ENCODE data around the gene SEL1L3. TPM values are rescaled to one million over a fixed set of nuclear protein-coding genes. Genes with fewer than 3 reads are reported as not detected.

Gene SEL1L3
- total and polyA plus RNA-seq, 4 donors: 3.3 to 13.1 (median 5.7) TPM

DNA sequence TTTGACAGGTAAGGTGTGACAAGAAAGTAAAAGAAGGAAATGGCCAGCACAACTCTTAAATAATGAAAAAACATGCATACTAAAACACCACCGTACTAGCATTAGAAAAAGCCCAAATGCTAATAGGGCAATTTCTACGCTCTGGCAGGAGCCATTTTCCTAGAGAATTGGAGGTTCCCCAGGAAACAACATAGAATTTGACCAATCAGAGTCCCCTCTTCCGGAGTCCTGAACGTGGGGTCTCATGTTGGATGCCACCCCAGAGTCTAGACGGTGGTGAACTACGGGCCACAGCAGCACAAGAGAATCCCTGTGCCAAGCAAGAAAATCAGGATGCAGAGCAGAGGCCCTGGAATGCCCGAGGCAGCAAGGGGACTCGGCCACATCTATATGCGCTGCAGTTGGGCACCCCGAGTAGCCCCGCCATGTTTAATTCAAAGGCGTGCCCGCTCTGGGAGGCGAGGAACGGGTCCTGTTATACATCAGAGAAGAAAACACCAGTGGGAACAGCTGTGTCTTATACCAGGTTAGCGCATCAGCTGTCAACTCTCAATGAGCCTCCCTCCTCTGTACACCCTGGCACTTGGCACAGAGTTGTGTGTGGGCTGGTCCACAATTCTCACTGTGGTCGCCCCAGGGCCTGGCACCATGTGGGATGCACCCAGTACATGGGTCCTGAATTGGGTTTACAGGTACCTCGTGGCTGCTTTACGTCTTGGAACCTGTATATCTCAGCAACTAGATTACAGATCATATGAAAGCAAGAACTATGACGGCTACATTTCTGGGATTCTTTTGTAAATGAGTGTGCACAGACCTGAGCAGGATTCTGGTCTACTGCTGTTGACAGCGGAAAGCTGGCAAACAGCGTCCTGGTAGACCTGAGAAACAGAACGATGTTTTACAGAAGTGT, 52.1 kb downstream of the SEL1L3 start:
- 97% methylated on average over 23 of the region's 23 CpGs for WGBS
- no peaks in the 10 kb centered on the region for H3K4me1 ChIP-seq (ENCODE audit: control insufficient read depth in 4 of 4, insufficient read depth in 4 of 4, low read length in 3 of 4)

More for the DNA sequence above, 52.1 kb downstream of the SEL1L3 start:
- no peaks in the 10 kb centered on the region for H3K36me3 ChIP-seq (ENCODE audit: control insufficient read depth in 4 of 4, insufficient read depth in 3 of 4, low read depth in 1 of 4, low read length in 3 of 4)
- H3K9ac ChIP-seq (ENCODE audit: low read depth in 1 of 2, low read length in 2 of 2): no peak overlapping the region
- no peak overlapping the region for H3K27ac ChIP-seq (ENCODE audit: low read depth in 1 of 2, low read length in 2 of 2)
- H3K27me3 ChIP-seq (ENCODE audit: control insufficient read depth in 4 of 4, insufficient read depth in 4 of 4, low read length in 3 of 4): no peaks in the 10 kb centered on the region
- DNase-seq (ENCODE audit: low spot score): no peak
- TF ChIP-seq, protein P1, sequence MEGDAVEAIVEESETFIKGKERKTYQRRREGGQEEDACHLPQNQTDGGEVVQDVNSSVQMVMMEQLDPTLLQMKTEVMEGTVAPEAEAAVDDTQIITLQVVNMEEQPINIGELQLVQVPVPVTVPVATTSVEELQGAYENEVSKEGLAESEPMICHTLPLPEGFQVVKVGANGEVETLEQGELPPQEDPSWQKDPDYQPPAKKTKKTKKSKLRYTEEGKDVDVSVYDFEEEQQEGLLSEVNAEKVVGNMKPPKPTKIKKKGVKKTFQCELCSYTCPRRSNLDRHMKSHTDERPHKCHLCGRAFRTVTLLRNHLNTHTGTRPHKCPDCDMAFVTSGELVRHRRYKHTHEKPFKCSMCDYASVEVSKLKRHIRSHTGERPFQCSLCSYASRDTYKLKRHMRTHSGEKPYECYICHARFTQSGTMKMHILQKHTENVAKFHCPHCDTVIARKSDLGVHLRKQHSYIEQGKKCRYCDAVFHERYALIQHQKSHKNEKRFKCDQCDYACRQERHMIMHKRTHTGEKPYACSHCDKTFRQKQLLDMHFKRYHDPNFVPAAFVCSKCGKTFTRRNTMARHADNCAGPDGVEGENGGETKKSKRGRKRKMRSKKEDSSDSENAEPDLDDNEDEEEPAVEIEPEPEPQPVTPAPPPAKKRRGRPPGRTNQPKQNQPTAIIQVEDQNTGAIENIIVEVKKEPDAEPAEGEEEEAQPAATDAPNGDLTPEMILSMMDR (IDR thresholded peaks at IDR 0.05; ENCODE audit: low read depth, low read length, missing input control): no peak
- no peak for TF ChIP-seq FOXA1 (IDR thresholded peaks at IDR 0.05)
- no peak for TF ChIP-seq GABPA (IDR thresholded peaks at IDR 0.05 in 1 of 2, conservative IDR thresholded peaks at IDR 0.05 in 1 of 2)
- no peak for TF ChIP-seq EGR1 (IDR thresholded peaks at IDR 0.05; ENCODE audit: low read depth in 2 of 2)
- TF ChIP-seq, protein P2, sequence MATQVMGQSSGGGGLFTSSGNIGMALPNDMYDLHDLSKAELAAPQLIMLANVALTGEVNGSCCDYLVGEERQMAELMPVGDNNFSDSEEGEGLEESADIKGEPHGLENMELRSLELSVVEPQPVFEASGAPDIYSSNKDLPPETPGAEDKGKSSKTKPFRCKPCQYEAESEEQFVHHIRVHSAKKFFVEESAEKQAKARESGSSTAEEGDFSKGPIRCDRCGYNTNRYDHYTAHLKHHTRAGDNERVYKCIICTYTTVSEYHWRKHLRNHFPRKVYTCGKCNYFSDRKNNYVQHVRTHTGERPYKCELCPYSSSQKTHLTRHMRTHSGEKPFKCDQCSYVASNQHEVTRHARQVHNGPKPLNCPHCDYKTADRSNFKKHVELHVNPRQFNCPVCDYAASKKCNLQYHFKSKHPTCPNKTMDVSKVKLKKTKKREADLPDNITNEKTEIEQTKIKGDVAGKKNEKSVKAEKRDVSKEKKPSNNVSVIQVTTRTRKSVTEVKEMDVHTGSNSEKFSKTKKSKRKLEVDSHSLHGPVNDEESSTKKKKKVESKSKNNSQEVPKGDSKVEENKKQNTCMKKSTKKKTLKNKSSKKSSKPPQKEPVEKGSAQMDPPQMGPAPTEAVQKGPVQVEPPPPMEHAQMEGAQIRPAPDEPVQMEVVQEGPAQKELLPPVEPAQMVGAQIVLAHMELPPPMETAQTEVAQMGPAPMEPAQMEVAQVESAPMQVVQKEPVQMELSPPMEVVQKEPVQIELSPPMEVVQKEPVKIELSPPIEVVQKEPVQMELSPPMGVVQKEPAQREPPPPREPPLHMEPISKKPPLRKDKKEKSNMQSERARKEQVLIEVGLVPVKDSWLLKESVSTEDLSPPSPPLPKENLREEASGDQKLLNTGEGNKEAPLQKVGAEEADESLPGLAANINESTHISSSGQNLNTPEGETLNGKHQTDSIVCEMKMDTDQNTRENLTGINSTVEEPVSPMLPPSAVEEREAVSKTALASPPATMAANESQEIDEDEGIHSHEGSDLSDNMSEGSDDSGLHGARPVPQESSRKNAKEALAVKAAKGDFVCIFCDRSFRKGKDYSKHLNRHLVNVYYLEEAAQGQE (IDR thresholded peaks at IDR 0.05): no peak
- TF ChIP-seq HNF4A (conservative IDR thresholded peaks at IDR 0.05): no peak
- TF ChIP-seq, protein P3, sequence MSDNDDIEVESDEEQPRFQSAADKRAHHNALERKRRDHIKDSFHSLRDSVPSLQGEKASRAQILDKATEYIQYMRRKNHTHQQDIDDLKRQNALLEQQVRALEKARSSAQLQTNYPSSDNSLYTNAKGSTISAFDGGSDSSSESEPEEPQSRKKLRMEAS (IDR thresholded peaks at IDR 0.05): no peak
- TF ChIP-seq FOXA2 (IDR thresholded peaks at IDR 0.05): no peak
- TF ChIP-seq HNF4G (IDR thresholded peaks at IDR 0.05): no peak
- TF ChIP-seq RAD21 (IDR thresholded peaks at IDR 0.05): no peak
- TF ChIP-seq, protein P4, sequence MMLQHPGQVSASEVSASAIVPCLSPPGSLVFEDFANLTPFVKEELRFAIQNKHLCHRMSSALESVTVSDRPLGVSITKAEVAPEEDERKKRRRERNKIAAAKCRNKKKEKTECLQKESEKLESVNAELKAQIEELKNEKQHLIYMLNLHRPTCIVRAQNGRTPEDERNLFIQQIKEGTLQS (IDR thresholded peaks at IDR 0.05): no peak
- no peak for TF ChIP-seq NR2F2 (IDR thresholded peaks at IDR 0.05)
- TF ChIP-seq JUND (IDR thresholded peaks at IDR 0.05): no peak
- no peak for TF ChIP-seq TAF1 (conservative IDR thresholded peaks at IDR 0.05)
- TF ChIP-seq, protein P5, sequence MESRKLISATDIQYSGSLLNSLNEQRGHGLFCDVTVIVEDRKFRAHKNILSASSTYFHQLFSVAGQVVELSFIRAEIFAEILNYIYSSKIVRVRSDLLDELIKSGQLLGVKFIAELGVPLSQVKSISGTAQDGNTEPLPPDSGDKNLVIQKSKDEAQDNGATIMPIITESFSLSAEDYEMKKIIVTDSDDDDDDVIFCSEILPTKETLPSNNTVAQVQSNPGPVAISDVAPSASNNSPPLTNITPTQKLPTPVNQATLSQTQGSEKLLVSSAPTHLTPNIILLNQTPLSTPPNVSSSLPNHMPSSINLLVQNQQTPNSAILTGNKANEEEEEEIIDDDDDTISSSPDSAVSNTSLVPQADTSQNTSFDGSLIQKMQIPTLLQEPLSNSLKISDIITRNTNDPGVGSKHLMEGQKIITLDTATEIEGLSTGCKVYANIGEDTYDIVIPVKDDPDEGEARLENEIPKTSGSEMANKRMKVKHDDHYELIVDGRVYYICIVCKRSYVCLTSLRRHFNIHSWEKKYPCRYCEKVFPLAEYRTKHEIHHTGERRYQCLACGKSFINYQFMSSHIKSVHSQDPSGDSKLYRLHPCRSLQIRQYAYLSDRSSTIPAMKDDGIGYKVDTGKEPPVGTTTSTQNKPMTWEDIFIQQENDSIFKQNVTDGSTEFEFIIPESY (IDR thresholded peaks at IDR 0.05): no peak
- TF ChIP-seq YY1 (IDR thresholded peaks at IDR 0.05): no peak
- TF ChIP-seq RXRA (IDR thresholded peaks at IDR 0.05): no peak
- no peak for TF ChIP-seq SP1 (IDR thresholded peaks at IDR 0.05)
- no peak overlapping the region for H3K4me3 ChIP-seq (ENCODE audit: low read depth in 1 of 3, low read length in 3 of 3)
- H3K9me3 ChIP-seq (ENCODE audit: control insufficient read depth in 4 of 4, low read length in 3 of 4): no peaks in the 10 kb centered on the region
